Stimulated activated CD4-positive, alpha-beta T cell treated with anti-CD3 and anti-CD28 coated beads, Interleukin-12 subunit alpha, Interleukin-12 subunit beta, amount 100 ng/mL, for 24 hours (primary cell): ENCODE results near the gene TUBGCP6.

ENCODE experiments used
- DNase-seq, 2 experiments: peaks; one replicate each; pipeline ENCODE4 v3.0.0-alpha.2; 2020; ENCODE audit warnings: low read depth in 2 of 2

Gene TUBGCP6

GRCh38 chr22:50226063-50226874, 18.6 kb downstream of the TUBGCP6 start:
- no peak for DNase-seq

- no peak for DNase-seq
Measured at GRCh38 chr22:50225200-50225969, 19.4 kb downstream of the TUBGCP6 start.

DNA sequence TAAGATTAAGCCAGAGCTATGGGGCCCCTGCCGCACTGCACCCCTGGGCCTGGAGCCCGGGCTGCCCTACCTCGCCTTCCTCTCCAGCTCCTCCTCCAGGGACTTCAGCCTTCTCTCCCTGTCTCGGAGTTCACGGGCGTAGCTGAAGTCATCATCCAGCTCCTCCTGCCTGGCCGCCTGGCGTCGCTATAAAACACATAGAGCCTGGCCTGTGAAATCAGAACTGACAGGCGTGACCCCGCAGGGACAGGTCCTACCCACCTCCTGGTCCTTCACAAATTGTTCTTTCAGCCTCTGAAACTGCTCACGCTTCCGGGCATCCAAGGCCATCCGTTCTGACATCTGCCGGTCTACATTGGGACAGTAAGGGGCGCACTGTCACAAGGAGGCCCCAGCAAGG, 20.8 kb downstream of the TUBGCP6 start:
- no peak for DNase-seq

GRCh38 chr22:50222508-50222907, 22.3 kb downstream of the TUBGCP6 start:
- no peak for DNase-seq

DNA sequence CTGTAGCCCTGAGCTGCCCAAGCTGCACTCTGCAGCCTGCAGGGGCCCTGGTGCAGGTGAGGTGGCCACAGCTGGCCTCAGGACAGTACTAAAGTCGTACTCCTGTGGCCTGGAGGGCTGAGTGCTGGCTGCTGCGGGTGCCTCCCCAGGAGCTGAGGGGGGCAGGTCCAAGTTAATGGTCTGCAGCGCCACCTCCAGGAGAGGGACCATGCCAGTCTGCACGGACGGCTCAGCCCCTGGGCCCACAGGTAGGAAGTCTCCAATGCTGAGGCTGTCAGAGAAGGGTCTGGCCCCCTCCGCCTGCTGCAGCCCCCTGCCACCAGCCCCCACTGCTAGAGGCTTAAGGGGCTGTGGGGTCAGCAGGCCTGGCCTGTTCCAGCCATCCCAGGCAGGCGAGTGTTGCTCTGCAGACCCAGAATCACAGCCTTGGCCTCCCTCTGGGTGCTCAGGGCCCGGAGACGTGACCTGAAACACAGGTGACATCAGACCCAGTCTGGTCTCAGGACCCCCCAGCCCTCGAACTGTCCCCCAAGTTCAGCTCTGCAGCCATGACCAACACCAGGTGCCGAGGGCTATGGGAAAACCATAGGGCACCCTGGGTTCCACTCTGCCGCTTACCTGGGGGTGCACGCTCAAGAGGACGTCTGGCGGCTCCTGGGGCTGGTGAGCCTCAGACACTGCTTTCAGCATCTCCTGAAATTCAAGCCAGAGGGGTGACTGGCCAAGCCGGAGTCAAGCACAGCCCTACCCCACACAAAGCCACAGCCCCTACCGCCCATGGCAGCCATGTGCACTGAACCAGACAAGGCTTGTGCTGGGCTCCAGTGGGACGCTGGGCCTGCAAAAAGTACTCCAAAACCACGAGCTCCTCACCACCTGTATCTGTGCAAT, 23.2 kb downstream of the TUBGCP6 start:
- no peak for DNase-seq

- no peak for DNase-seq
Measured at GRCh38 chr22:50220603-50221409, 24.0 kb downstream of the TUBGCP6 start.

DNA sequence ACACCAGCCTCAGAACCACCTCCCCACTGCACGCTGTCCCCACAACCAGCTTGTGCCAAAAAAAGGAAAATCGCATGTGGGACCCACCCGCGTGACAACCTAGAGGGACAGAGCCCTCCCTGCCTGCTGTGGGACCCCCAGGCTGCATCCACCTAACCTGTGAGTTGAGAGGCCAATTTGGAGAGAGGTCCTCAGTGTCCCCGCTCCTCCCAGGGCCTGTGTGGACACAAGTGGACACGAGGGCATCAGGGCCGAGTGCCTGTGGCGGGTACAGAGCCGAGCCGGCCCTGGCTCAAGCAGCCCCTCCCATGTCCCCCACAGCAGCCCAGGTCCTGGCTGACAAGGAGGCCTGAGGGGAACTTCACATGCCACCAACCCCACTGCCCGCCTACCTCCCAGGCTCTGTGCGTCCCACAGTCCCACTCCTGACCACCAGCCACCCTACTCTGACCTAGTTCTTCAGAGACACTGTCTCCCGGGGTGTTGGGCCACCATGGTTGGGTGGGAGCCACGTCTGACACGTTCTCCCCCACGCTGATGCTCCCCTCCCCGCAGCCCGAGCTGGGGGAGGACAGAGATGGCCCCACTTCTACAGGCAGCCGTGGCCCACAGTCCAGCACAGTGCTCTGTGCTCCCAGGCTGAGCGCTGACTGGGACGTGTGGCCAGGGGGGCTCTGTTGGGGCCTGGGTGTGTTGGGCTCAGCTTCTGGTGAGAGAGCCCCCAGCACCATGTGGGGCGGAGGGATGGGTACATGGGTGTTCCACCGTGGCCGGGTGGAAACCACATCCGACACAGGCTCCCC, 24.8 kb downstream of the TUBGCP6 start:
- no peak for DNase-seq

GRCh38 chr22:50218996-50219727, 25.7 kb downstream of the TUBGCP6 start:
- no peak for DNase-seq

DNA sequence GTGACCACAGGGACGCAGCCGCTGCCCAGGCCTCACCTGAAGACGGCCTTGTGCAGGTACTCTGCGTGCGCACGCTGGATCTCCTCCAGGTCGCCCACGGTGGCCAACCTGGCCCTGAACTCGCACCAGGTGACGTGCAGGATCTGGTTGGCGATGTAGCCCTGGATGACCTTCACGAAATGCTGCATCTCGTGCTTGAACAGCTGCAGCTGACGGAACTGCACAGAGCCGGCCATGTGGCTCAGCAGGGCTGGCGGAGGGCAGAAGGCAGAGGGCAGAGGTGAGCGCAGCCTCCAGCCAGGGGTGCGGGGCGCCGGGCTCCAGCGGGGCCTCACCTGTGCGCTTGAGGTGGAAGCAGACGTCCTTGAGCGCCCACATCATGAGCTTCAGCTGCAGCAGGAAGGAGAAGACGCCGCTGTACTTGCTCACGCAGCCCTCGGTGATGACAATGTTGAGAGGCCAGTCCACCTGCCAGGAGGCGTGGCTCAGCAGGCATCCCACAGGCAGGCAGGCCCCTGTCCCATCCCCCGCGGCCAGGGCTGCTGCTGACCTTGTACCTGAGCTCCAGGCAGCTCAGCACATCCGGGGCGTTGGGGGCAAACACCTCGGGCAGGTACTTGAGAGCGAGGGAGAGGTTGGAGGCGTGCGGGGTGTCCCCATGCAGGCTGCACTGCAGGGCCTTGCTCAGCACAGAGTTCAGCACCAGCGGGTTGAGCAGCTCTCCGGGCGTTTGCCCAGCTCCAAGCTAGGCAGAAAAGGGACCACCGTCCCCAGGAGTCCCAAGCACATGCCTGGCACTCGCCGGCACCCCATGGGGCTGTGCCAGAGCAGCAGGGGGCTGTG, 26.4 kb downstream of the TUBGCP6 start:
- no peak for DNase-seq

- DNase-seq: no peak
Measured at GRCh38 chr22:50217543-50218152, 27.2 kb downstream of the TUBGCP6 start.

DNA sequence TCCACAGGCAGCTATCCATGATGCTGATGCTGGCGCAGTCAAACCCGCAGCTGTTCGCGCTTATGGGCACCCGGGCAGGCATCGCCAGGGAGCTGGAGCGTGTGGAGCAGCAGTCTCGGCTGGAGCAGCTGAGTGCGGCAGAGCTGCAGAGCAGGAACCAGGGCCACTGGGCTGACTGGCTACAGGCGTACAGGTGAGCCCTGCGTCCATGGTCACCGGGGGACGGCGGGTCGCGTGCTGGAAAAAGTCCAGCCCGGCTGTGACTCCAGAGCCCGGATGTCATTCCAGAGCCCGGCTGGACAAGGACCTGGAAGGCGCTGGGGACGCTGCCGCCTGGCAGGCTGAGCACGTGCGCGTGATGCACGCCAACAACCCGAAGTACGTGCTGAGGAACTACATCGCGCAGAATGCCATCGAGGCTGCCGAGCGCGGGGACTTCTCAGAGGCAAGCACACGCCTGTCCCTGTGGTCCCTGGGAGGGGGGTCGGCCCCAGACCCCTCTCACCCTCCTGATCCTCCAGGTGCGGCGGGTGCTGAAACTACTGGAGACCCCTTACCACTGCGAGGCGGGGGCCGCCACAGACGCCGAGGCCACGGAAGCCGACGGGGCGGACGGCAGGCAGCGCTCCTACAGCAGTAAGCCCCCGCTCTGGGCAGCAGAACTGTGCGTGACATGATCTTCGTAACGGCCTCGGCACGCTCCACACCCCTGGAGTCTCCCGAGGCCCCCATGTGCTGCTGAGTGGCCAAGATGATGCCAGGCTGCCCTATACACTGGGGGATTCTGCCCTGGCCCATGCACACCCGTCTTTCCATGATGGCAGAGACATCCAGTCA, 27.9 kb downstream of the TUBGCP6 start:
- DNase-seq: no peak

- no peak for DNase-seq
Measured at GRCh38 chr22:50216055-50216683, 28.7 kb downstream of the TUBGCP6 start.

- no peak for DNase-seq
Measured at GRCh38 chr22:50215297-50216054, 29.3 kb downstream of the TUBGCP6 start.

- DNase-seq: no peak
Measured at GRCh38 chr22:50213263-50213662, 31.6 kb downstream of the TUBGCP6 start.

- no peak for DNase-seq
Measured at GRCh38 chr22:50211147-50211546, 33.7 kb downstream of the TUBGCP6 start.
